GM23248 (cell line): ENCODE data around the gene C1QL2. TPM values are rescaled to one million over a fixed set of nuclear protein-coding genes. Genes with fewer than 3 reads are reported as not detected.

ENCODE experiments used
- DNase-seq: peaks from one replicate; pipeline ENCODE4 v3.0.0-alpha.2; 2015
- H2AFZ ChIP-seq: fragments of 200-600 bp; sonication (generic); 2 replicates; pipeline ENCODE4 v1.6.1; 2016; ENCODE audit warnings: antibody characterized with exemption
- H3F3A ChIP-seq: fragments of 200-600 bp; sonication (generic); 2 replicates; pipeline ENCODE4 v1.6.1; 2016; ENCODE audit warnings: mild to moderate bottlenecking, antibody characterized with exemption, mixed run types; ENCODE audit not compliant: insufficient read depth
- H3K27ac ChIP-seq: fragments of 200-600 bp; sonication (generic); 2 replicates; pipeline ENCODE4 v1.5.1; 2016; ENCODE audit warnings: mild to moderate bottlenecking
- H3K27me3 ChIP-seq: fragments of 200-600 bp; sonication (generic); replicated peaks from 2 replicates; pipeline ENCODE4 v1.6.1; 2016; ENCODE audit warnings: mild to moderate bottlenecking; ENCODE audit not compliant: insufficient read depth
- H3K36me3 ChIP-seq: fragments of 200-600 bp; sonication (generic); 2 replicates; pipeline ENCODE4 v1.6.1; 2016; ENCODE audit warnings: low read depth, mild to moderate bottlenecking
- H3K4me1 ChIP-seq: fragments of 200-600 bp; sonication (generic); 2 replicates; pipeline ENCODE4 v1.6.1; 2016; ENCODE audit warnings: mild to moderate bottlenecking; ENCODE audit not compliant: insufficient read depth
- H3K4me2 ChIP-seq: fragments of 200-600 bp; sonication (generic); one replicate; pipeline ENCODE4 v1.6.1; 2016; ENCODE audit warnings: mild to moderate bottlenecking; ENCODE audit not compliant: unreplicated experiment
- H3K4me3 ChIP-seq: fragments of 200-600 bp; sonication (generic); 2 replicates; pipeline ENCODE4 v1.5.1; 2016; ENCODE audit warnings: mild to moderate bottlenecking
- H3K79me2 ChIP-seq: fragments of 200-600 bp; sonication (generic); 2 replicates; pipeline ENCODE4 v1.6.1; 2016; ENCODE audit warnings: mild to moderate bottlenecking; ENCODE audit not compliant: insufficient read depth
- H3K9ac ChIP-seq: fragments of 200-600 bp; sonication (generic); 2 replicates; pipeline ENCODE4 v1.6.1; 2016; ENCODE audit warnings: mild to moderate bottlenecking
- H3K9me2 ChIP-seq: fragments of 200-600 bp; sonication (generic); 2 replicates; pipeline ENCODE4 v1.6.1; 2016; ENCODE audit warnings: mixed run types, mild to moderate bottlenecking, moderate library complexity; ENCODE audit not compliant: insufficient read depth
- H3K9me3 ChIP-seq: fragments of 200-600 bp; sonication (generic); one replicate; pipeline ENCODE4 v1.6.1; 2017; ENCODE audit warnings: low read depth
- H4K20me1 ChIP-seq: fragments of 200-600 bp; sonication (generic); 2 replicates; pipeline ENCODE4 v1.6.0; 2016; ENCODE audit not compliant: insufficient read depth
- EZH2 ChIP-seq: fragments of 200-600 bp; sonication (generic); IDR thresholded peaks from 2 replicates; pipeline ENCODE4 v1.6.1; 2018; ENCODE audit warnings: antibody characterized with exemption, mild to moderate bottlenecking; ENCODE audit not compliant: insufficient read depth, poor library complexity, severe bottlenecking
- EZH2phosphoT487 ChIP-seq: fragments of 200-600 bp; sonication (generic); IDR thresholded peaks from 2 replicates; pipeline ENCODE4 v1.6.1; 2018; ENCODE audit warnings: antibody characterized with exemption, moderate library complexity, mild to moderate bottlenecking, low read depth; ENCODE audit not compliant: insufficient read depth
- WGBS, 2 experiments: methylation state at CpG; one replicate each; pipeline ENCODE4 v1.1.6; 2015 to 2017; ENCODE audit warnings: low lambda C conversion rate in 2 of 2, low coverage in 1 of 2; ENCODE audit errors: missing lambda C conversion rate in 2 of 2; 5-methylcytosine and 5-hydroxymethylcytosine counted together
- in situ Hi-C: fragments of 300-500 bp; cut with MboI; formaldehyde crosslinking; loops from 2 replicates; pipeline ENCODE4 v1.15.0; 2020
- polyA plus RNA-seq: library from polyadenylated mRNA; unstranded; fragments of >200 nt; fragmentation: Nextera tagmentation; extraction: Ambion mirVana; gene quantifications from 2 replicates; pipeline ENCODE4 v1.2.1, GENCODE V29; 2016
- total RNA-seq: library from RNA; depleted of rRNA; stranded (reverse); fragments of >200 nt; shearing (Covaris generic); gene quantifications from 2 replicates; pipeline ENCODE4 v1.2.3, GENCODE V29; 2014

The C1QL2 gene
- total and polyA plus RNA-seq, 2 experiments from 2014 or later = not detected

- H3K4me2 ChIP-seq = no peak overlapping the region
- H3K36me3 ChIP-seq = no peaks in the 10 kb centered on the region
- H3K9me3 ChIP-seq = no peaks in the 10 kb centered on the region
- no peak overlapping the region for H3K27ac ChIP-seq
- WGBS, 2 experiments = 70 to 78% methylated on average over 5 of the region's 5 CpGs
- TF ChIP-seq EZH2phosphoT487 (no peak), EZH2 (no peak)
- DNase-seq = no peak
- H3F3A ChIP-seq = peaks cover 7% of the 10 kb centered on the region
- no peak overlapping the region for H3K9ac ChIP-seq
- H2AFZ ChIP-seq = no peak overlapping the region
- H3K27me3 ChIP-seq = peaks cover 5% of the 10 kb centered on the region; the same call in 1 of the 2 replicates
- no peaks in the 10 kb centered on the region for H3K9me2 ChIP-seq
- peaks cover 17% of the 10 kb centered on the region for H3K4me1 ChIP-seq
- in situ Hi-C loops = no loop called here
- no peak overlapping the region for H3K4me3 ChIP-seq
- H3K79me2 ChIP-seq = no peaks in the 10 kb centered on the region
- no peaks in the 10 kb centered on the region for H4K20me1 ChIP-seq
These were observed 36.5 kb upstream of the C1QL2 start for GRCh38 chr2:119195001-119195400.

- H4K20me1 ChIP-seq = no peaks in the 10 kb centered on the region
- no peak overlapping the region for H3K4me3 ChIP-seq
- H3K4me2 ChIP-seq = no peak overlapping the region
- H3K4me1 ChIP-seq = peaks cover 14% of the 10 kb centered on the region
- TF ChIP-seq EZH2phosphoT487 = no peak
- H3K9me3 ChIP-seq = no peaks in the 10 kb centered on the region
- no peak overlapping the region for H3K9ac ChIP-seq
- peaks cover 7% of the 10 kb centered on the region for H3F3A ChIP-seq
- H3K27me3 ChIP-seq = 0 out of 2 replicates have a peak, but pooled peaks cover 6% of the 10 kb centered on the region
- 73 to 81% methylated on average over 6 of the region's 6 CpGs for WGBS, 2 experiments
- DNase-seq = no peak
- no peak overlapping the region for H3K27ac ChIP-seq
- in situ Hi-C loops = no loop called here
- H2AFZ ChIP-seq = no peak overlapping the region
- H3K36me3 ChIP-seq = no peaks in the 10 kb centered on the region
- no peaks in the 10 kb centered on the region for H3K9me2 ChIP-seq
- no peaks in the 10 kb centered on the region for H3K79me2 ChIP-seq
These were observed 34.3 kb upstream of the C1QL2 start for GRCh38 chr2:119192893-119193292.

DNA sequence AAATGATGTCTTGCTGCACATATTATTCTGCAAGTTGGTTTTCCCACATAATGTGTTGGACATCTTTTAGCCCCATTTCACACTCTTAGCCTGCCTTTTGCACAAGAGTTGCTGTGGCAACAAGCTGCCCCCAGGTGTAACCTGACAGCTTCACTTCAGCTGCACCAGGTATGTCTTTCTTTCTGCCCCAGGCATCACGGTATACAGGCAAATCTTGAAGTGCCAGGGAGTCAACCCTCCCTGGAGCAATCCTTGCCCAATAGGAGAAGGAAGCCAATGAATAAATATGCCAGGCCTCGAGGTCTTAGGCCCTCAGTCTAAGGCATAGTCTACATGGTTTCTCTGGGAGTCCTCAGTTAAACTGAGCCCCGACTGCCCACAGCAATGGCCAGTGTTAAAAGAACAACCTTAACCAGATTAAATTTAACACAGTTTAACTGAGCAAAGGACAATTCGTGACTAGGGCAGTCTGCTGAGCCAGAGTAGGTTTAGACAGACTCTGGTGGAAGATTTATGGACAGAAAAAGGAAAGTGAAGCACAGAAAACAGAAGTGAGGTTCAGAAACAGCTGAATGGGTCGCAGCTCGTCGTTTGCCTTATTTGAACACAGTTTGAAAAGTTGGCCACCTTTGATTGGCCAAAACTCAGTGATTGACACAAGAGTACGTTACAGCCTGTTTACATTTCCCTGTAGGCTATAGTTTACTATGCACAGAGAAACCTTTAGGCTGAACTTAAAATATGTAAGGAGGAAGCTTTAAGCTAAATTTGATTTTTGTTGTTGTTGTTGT lies 32.0 kb upstream of the C1QL2 start:
- Histone ChIP-seq H3K9me2 (no peaks in the 10 kb centered on the region), H3K36me3 (no peaks in the 10 kb centered on the region), H3F3A (peaks cover 7% of the 10 kb centered on the region), H3K9me3 (no peaks in the 10 kb centered on the region), H3K4me3 (no peak overlapping the region), H3K4me1 (peaks cover 6% of the 10 kb centered on the region), H3K9ac (no peak overlapping the region), H3K27ac (no peak overlapping the region), H2AFZ (no peak overlapping the region), H3K4me2 (no peak overlapping the region), H4K20me1 (no peaks in the 10 kb centered on the region), H3K79me2 (no peaks in the 10 kb centered on the region), H3K27me3 (0 out of 2 replicates have a peak, but pooled peaks cover 10% of the 10 kb centered on the region)
- in situ Hi-C loops = no loop called here
- no peak for TF ChIP-seq EZH2phosphoT487
- TF ChIP-seq EZH2 = no peak
- 45 to 48% methylated on average over 8 of the region's 8 CpGs for WGBS, 2 experiments
- no peak for DNase-seq

GRCh38 chr2:119184512-119184911 lies 26.0 kb upstream of the C1QL2 start:
- Histone ChIP-seq H3K9me3 (no peaks in the 10 kb centered on the region), H3K9ac (no peak overlapping the region), H3K4me1 (peaks cover 3% of the 10 kb centered on the region; the same call in 1 of the 2 replicates), H3K9me2 (no peaks in the 10 kb centered on the region), H3K4me2 (no peak overlapping the region), H3K36me3 (no peaks in the 10 kb centered on the region), H3K27ac (no peak overlapping the region), H3K79me2 (no peaks in the 10 kb centered on the region), H4K20me1 (no peaks in the 10 kb centered on the region), H2AFZ (0 out of 2 replicates have a peak overlapping the region, but pooled peaks have one; percentile 12), H3K27me3 (peaks cover 10% of the 10 kb centered on the region; the same call in 1 of the 2 replicates), H3F3A (no peaks in the 10 kb centered on the region), H3K4me3 (no peak overlapping the region)
- in situ Hi-C loops = no loop called here
- WGBS, 2 experiments = 66 to 67% methylated on average over 7 of the region's 7 CpGs
- no peak for TF ChIP-seq EZH2
- TF ChIP-seq EZH2phosphoT487 = no peak
- peak; percentile 60 for DNase-seq
